Right kidney (tissue), 9 donors: ENCODE results near the gene FAM98A.

ENCODE experiments used
- DNase-seq: peaks from one replicate; pipeline ENCODE4 v3.0.0-alpha.2; 2016
- long read RNA-seq, 8 donors: transcript quantifications; one replicate each; lab custom pipeline, GENCODE V29; 2026

FAM98A gene
- long read RNA-seq, donor 1, transcript FAM98A-201 (8 exons, 2,816 nt): major isoform, 11 of 21 reads
- long read RNA-seq, donor 1, partial matches to known transcripts: 6 of 21 reads
- long read RNA-seq, donor 1, other reads (novel, unspliced or antisense): 0 of 21 reads
- long read RNA-seq, donor 2, partial matches to known transcripts: 0 of 7 reads
- long read RNA-seq, donor 2, other reads (novel, unspliced or antisense): 0 of 7 reads
- long read RNA-seq, donor 3, transcript FAM98A-201 (8 exons, 2,816 nt): major isoform, 6 of 29 reads
- long read RNA-seq, donor 3, partial matches to known transcripts: 20 of 29 reads
- long read RNA-seq, donor 3, other reads (novel, unspliced or antisense): 0 of 29 reads
- long read RNA-seq, donor 4, transcript FAM98A-201 (8 exons, 2,816 nt): major isoform, 10 of 14 reads
- long read RNA-seq, donor 4, partial matches to known transcripts: 0 of 14 reads
- long read RNA-seq, donor 4, other reads (novel, unspliced or antisense): 0 of 14 reads
- long read RNA-seq, donor 5, transcript FAM98A-201 (8 exons, 2,816 nt): major isoform, 11 of 12 reads
- long read RNA-seq, donor 5, partial matches to known transcripts: 0 of 12 reads
- long read RNA-seq, donor 5, other reads (novel, unspliced or antisense): 0 of 12 reads
- long read RNA-seq, donor 6, transcript FAM98A-201 (8 exons, 2,816 nt): major isoform, 9 of 18 reads
- long read RNA-seq, donor 6, partial matches to known transcripts: 9 of 18 reads
- long read RNA-seq, donor 6, other reads (novel, unspliced or antisense): 0 of 18 reads
- long read RNA-seq, donor 7, transcript FAM98A-201 (8 exons, 2,816 nt): major isoform, 10 of 19 reads
- long read RNA-seq, donor 7, partial matches to known transcripts: 7 of 19 reads
- long read RNA-seq, donor 7, other reads (novel, unspliced or antisense): 0 of 19 reads
- long read RNA-seq, donor 8, transcript FAM98A-201 (8 exons, 2,816 nt): major isoform, 7 of 55 reads
- long read RNA-seq, donor 8, partial matches to known transcripts: 46 of 55 reads
- long read RNA-seq, donor 8, other reads (novel, unspliced or antisense): 0 of 55 reads

DNA sequence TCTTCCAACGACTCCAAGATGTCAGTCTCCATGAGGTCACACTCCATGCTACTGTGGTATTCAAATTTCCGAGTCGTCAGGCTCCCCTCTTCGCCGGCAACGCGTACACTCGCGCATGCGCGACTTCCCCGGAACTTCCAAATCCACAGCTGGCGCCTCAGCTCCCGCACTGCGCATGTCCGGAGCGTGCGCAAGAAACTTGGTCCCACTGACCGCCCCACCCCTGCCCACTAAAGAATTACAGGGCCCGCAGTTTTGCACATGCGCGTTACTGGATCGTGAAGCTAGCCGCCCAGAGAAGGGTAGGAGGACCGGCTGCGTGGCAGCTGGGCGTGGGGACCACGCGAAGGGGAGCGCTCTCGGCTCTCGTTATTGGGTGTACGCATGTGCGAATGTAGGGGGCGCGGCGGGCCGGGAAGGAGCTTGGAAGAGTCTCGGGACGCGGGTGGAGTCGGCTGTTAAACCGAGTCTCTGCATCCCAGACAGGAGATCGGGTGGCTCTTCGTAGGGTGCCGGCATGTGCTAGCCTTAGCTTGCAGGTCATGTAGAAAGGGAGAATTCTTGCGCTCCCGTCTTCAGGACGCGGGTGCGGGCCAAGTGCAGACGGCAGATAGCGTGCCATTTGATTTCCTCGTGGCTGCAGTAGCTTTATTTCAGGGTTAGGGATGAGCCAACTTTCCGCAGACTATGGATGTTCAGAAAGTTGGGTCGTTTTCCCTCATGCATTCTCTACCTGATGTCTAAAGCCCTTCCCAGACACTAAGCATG lies at the start of gene FAM98A:
FAM98A (minus strand) TSS at position 125 of the 768 bp plus-strand sequence; CDS start at position 47, 78 bp downstream.
- DNase-seq: peak; percentile 94

DNA sequence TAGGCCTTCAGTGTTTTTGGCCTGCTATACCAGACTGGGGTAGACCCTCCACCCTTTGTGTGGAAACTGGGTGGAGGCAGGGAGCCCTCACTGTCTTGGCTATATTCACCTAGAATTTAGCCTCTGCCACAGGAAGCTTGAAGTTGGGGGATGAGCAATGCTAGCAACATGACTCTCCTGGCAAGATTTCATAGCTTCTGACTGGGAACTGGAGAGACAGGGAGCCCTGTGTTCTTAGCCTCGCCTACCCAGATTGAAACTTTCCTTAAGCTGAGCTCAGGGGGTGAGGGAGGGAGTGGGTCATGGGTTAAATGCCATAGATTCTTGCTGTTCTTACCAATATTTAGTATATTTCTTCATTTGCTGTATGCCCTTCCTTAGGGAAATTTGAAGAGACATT lies 46.8 kb upstream of the FAM98A start:
- no peak for DNase-seq

DNA sequence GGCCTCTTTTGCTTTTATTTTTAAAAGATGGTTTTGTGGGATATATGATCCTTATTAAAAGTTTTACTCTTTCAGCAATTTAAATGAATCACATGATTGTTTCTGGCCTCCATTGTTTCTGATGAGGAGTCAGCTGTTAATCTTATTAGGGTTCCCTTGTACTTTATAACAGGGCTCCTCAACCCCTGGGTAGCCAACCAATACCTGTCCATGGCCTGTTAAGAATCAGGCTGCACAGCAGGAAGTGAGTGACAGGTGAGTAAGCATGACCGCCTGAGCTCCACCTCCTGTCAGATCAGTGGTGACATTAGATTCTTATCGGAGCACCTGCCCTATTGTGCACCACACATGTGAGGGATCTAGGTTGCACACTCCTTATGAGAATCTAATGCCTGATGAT lies 45.1 kb upstream of the FAM98A start:
- no peak for DNase-seq

DNA sequence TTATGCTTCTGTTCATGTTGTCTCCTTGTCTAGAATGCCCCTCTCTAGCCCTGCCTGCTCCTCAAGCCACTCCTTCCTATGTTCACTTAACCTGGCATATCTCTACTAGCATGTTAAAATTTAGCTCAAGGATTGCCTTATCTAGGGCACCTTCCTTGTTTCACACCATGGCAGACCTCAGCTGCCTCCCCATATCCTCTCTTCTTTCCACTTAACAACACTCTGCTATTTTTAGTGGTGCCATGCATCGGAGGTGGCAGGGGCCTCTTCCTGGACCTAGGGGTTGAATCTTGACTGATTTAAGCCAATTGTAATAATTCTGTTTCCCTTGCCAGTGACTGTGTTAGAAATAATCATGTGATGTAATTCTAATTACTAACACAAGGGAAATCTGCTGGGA lies 36.9 kb upstream of the FAM98A start:
- DNase-seq: no peak

DNA sequence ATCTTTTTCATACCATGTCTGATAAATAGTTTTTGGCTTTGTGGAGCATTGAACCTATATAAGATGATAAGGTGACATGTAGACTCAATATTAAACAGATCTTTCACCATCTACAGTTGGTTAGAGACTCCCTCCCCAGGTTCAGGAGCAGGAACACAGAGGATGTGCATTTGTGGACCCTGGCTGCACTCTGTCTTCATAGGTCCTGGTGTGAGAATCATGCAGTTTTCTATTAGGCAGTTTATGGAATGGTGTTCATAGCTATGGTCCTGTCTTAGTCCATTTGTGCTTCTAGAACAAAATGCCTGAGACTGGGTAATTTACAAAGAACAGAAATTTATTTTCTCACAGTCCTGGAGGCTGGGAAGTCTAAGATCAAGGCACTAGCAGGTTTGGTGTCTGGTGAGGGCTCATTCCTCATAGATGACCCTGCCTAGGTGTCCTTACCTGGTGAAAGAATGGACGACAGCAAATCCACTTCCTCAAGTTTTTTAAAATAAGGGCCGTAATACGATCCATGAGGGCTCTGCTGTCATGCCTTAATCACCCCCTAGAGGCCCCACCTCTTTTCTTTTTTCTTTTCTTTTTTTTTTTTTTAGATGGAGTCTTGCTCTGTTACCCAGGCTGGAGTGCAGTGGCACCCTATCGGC lies 35.3 kb upstream of the FAM98A start:
- DNase-seq: no peak

DNA sequence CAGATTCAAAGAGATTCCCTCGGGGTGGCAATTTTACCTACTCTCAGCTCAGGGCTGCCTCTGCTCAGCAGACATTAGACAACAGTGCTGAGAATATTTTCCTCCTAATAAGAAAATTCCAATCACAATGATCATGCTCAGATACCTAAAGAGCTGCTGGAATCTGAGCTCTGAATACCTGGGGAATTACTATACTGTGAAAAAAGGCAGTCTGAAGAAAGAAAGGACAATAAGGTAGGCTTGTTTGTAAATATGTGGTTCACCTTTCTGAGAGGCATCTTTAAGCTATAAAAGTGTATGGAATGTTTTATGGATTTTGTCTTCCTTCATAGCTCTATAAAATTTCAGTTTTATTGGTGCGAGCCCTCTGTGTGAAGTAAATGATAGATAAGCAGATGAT lies 34.2 kb upstream of the FAM98A start:
- DNase-seq: no peak

DNA sequence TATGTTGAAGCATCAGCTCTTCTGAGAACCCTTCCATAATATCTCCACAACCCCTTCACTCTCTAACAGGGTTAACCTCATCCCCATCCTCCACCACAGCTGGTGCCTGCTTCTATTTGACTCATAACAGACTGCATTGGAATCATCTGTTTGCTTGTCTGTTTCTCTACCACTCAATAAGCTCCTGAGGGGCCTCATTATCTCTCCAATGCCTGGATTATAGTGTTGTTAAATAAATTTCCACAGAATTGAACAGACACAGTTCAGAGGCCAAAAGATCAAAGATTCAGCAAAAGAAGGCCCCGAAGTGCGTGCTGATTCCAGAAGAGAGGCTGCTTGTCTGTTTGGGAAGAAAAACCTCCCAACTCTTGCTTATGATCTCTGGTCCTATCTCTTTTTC lies 33.7 kb upstream of the FAM98A start:
- no peak for DNase-seq

DNA sequence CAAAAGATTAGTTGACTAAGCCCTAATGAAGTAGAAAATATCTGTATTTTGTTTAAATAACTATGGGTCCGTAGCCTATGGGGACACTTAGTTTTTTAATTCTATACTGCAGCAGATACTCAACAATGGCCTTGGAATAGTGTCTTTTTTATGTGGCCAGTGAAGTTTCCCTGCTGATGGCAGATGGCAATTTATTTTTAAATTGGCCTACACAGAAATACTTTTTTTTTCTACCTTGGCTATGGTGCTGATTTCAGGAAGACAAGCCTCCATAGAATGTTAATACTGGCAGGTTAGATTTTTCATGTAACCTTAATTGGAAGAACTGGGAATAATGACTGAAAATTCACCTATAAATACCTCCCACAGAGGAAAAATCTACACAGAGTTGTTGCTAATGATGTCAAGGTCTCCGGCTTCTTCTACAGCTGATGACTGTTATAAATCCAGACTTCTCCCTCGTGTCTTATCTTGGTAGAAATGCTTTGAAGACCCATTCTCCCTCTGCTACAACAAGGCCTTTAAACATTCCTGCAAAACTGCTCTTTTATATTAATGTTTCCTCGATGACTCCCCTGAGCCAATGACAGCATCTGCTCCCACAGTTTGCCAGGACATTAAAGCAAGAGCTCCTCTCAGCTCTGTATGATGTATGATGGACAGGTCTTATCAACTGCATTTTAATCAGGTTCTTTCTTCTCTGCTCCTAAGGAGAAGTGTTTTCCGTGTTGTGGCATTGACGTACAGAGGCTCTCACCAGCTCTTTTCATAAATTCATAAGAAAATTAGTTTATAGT lies 29.1 kb upstream of the FAM98A start:
- DNase-seq: no peak

DNA sequence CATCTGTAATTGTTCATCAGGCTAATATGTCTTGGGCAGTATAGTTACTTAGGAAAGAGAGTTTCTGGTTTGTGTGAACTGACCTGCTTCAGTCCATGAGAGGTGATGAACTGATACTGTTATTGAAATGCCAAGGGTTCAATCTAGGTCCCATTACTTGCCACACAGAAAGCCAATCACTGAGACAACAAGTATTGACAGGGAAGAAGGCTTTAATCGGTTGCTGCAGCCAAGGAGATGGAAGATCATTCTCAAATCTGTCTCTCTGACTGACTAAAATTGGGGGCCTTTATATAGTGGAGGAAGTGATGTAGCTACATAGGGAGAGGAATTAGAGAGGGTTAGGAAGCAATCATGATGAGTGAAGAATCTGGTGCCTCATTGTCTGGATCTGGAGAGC lies 19.9 kb upstream of the FAM98A start:
- DNase-seq: no peak

DNA sequence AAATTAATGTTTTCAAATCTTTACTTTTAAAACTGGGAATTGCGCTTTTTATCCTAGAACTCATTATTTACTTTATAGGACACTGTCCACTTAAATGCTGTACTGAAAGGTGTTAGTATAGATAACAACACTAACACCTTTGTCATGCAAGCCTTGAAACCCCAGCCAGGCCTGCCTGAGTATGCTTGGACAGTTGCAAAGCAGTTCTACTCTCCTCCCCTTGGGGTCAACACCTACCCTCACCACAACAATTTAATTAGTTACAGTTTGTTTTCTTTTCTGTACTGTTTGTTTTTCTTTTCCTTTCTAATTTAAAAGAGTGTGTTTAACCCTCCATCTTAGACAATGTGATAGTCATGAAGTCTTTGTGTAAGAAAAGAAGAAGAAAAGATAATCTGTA lies 18.9 kb upstream of the FAM98A start:
- DNase-seq: no peak

DNA sequence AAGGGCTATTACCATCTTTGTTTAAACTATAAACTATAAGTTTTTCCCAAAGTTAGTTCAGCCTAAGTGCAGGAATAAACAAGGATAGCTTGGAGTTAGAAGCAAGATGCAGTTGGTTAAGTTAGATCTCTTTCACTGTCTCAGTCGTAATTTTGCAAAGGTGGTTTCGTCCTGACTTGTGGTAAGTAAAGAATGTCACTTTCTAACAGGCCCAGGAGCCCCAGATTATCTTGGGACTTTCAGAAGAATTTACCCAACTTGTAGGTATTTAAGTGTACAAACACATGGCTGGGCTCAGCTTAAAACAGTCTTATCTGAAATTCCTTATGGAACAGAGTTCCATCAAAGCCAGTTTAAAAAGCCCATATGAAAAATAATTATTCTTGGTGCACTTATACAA lies 18.3 kb upstream of the FAM98A start:
- no peak for DNase-seq

DNA sequence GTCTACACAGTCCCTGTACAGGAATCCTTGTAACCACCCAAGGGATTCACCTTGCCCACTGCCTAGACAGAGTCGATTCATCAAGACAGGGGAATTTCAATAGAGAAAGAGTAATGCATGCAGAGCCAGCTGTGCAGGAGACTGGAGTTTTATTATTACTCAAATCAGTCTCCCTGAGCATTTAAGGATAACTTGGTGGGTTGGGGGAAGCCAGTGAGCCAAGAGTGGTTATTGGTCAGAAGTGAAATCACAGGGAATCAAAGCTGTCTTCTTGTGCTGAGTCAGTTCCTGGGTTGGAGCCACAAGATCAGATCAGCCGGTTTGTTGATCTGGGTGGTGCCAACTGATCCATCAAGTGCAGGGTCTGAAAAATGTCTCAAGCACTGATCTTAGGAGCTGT lies 17.8 kb upstream of the FAM98A start:
- no peak for DNase-seq

DNA sequence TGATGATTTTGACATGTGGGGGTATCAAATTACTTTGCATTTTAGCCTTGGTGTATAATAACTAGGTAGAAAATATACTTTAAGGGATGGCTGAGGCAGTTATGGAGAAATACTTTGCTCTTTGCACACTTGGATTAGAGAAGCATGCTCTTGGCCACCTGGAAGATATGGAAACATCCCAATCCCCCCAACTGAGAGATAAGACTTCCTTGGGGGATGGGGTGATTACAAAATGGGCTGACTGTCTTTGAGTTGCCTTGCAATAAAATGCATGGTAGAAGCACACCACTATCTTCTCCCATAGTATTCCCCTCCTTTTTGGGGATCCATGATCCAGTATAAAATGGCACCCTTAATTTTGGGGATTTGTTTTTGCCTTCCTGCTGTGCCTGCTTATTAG lies 15.1 kb upstream of the FAM98A start:
- no peak for DNase-seq

DNA sequence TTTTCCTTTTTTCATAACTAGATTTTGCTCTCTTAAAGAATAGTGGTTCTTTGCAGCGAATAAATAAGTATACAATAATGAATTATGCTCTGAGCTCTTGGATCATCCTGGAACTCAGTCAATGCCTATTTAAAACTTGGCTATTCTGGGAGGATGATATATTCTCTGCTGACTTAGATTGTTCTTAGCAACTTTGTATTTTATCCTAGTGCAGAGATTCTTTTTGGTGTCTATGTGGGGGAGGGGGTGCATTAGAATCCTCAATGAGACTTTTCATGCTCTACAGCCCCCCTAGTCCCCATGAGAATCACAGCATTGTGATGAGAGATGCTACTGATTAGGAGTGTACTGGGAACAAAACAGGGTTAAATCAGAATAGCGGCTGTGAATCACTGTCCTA lies 8.8 kb upstream of the FAM98A start:
- no peak for DNase-seq

DNA sequence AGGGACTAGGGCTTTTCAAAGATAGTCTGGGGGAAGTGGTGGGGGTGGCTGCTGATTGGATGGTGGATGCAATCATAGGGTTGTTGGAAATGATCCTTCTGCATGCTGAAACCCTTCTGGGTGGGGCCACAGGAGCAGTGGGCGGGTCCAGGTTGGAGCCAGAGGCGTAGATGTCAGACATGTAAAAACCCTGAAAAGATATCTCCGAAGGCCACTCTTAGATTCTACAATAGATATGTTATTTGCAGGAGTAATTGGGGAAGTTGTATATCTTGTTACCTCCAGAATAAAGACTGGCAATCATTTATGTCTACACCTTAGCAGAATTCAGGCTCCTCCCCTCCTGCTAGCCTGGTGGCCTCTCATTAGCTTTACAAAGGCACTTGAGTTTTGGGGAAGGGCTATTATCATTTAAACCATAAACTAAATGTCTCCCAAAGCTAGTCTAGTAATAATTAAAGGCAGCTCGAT lies 8.2 kb upstream of the FAM98A start:
- DNase-seq: no peak

DNA sequence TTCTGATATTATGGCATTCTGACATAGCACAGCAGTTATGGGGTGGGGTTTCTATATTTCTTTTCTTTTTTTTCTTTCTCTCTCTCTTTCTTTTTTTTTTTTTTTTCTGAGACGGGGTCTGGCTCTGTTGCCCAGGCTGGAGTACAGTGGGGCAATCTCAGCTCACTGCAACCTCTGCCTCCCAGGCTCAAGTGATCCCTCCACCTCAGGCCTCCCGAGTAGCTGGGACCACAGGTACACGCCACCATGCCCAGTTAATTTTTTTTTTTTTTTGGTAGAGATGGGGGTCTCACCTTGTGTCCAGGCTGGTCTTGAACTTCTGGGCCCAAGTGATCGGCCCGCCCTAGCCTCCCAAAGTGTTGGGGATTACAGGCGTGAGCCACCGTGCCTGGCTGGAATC lies 7.5 kb upstream of the FAM98A start:
- DNase-seq: no peak

DNA sequence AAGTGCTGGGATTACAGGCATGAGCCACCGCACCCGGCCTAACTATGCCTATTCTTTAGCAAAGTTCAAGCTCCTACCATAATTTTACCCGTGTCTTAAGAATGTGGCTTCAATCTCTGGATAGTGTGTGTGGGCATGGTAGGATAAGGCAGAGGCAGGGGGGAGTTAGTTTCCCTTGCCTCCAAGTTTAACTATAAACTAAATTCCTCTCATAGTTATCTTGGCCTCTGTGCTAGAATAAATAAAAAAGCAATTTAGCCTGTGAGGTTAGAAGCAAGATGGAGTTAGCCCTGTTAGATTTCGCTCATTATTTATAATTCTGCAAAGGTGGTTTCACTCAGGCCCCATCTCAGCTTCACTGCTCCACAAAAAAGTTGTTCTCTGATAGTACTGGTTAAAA lies 7.0 kb upstream of the FAM98A start:
- DNase-seq: no peak

DNA sequence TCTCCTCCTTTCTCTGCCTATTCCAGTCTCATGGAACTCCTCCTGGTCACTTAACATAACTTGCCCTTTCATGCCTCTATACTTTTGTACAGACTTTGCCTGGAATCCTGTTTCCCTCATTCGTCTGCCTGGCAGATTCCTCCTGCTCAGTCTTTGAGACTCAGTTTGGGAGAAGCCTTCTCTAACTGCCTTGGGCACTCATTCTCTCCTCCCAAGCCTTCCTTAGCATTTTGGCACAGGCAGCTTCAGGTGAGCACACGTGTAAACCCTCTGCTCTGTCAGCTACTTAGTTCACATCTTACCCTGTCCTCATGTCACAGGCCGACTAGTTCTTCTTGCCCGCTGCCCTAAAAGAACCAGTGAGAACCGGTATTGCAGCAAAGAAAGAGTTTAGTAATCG lies 6.0 kb upstream of the FAM98A start:
- DNase-seq: peak; percentile 29

DNA sequence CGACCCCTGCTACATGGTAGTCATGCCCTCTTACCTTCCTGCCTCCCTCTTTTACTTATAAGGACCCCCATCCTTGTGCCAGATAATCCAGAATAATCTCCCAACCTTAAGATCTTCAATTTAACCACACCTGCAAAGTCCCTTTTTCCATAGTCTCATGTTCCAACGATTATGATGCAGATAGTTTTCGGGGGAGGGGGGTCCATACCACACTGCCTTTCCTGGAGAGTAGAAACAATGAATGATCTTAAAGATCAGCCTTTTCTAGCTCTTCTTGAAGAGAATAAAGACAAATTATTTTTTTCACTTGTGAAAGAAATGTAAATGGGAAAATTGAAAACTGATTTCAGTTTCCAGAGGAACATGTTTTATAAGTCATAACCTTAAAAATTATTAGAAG lies 4.3 kb upstream of the FAM98A start:
- no peak for DNase-seq

DNA sequence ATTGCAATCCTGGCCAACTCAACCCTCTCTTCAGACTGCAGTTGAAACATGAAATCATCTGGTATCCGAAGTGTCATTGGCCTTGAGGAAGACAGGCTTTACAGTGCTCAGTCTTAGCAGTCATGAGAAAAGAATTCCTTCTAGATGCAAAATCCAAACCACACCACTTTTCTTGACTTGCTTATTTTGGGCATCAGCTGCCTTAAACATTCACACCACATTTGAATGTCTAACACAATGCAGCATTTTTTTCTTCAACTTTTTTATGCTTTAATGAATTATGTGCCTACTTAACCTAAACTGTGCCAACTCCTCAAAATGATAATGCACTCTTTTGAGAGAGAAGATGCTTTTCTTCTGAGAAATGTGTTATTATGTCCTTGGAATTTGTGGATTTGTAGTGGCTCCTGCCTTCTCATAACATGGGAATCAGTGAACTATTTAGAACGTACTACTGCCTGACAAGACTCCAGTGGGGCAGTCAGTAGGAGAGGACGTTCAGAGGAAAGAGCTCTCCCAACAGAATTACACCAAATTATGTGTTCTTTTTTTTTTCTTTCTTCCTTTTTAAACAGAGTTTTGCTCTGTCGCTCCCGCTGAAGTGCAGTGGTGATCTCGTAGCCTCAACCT lies 3.2 kb upstream of the FAM98A start:
- no peak for DNase-seq

DNA sequence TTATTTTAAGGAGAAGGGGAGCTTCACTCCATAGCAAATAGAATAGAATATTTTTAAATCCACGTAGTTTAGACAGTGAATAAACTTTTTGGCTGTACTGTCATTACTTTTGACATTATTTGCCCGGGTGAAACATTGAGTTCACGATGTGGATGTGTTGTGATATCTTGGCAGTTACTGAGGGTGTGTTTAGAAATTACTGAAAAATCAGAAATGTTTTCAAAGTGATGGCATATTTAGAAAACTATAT lies 769 bp upstream of the FAM98A start:
- DNase-seq: no peak
